Lower leg skin (tissue), 3 donors: Measurements from ENCODE around the gene WFIKKN1.

Experiments
- CTCF ChIP-seq, 3 donors: fragments of 450-650 bp; IDR thresholded peaks; one replicate each; pipeline ENCODE4 v1.5.1; 2016; ENCODE audit warnings: antibody characterized with exemption in 3 of 3, mild to moderate bottlenecking in 3 of 3, moderate library complexity in 2 of 3
- POLR2A ChIP-seq, 2 donors: fragments of 450-650 bp; IDR thresholded peaks; one replicate each; pipeline ENCODE4 v1.6.1; 2016 to 2017; ENCODE audit warnings: antibody characterized with exemption in 2 of 2, mild to moderate bottlenecking in 1 of 2, moderate library complexity in 1 of 2

- TF ChIP-seq CTCF (IDR thresholded peaks at IDR 0.05) (no peak), POLR2A (IDR thresholded peaks at IDR 0.05) (no peak)
Measured at GRCh38 chr16:648781-649589, 18.2 kb downstream of the WFIKKN1 start, which contains the start of gene WDR90.
